ENCODE data around the gene FUCA2.
A peak's percentile ranks its signal among the peaks of the same experiment; 100 is the strongest.
"Not testable (repeated sequence)": the region's sequence is repeated elsewhere in the genome, so short reads cannot be mapped to it uniquely, and the experiment has no call there.

Gene FUCA2

DNA sequence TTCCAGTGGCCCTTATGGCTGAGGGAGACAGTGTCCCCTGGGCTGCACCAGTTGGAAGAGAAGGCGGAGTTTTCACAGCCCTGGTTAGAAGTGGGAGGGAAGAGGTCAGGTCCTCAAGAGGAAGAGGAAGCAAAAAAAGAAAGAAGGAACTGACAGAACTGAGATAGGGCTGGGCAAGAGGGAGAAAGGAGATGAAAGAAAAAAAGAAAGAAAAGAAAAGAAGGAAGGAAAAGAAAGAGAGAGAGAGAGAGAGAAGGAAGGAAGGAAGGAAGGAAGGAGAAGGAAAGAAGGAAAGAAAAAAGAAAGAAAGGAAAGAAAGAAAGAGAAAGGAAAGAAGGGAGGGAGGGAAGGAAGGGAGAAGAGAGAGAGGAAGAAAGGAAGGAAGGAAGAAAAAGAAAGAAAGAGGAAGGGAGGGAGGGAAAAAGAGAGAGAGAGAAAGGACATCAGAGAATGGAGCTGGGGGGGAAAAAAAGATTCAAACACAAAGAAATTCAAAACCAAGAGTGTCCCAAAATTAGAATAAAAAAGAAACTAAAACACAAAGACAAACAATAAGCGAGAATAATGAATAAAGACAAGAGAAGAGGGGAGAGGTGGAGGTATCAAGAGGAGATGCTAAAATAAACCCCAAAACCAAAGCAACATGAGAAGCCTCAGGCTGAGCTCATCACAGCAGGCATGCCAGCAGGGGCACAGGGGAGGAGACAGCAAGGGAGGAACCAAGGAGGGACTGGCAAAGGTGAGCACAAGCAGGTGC lies 5.3 kb upstream of the FUCA2 start:
- Histone ChIP-seq H3K36me3 (ENCODE audit: control insufficient read depth, insufficient read depth, low read length) (no peaks in the 10 kb centered on the region), H3K4me1 (ENCODE audit: control insufficient read depth, insufficient read depth, low read length) (no peaks in the 10 kb centered on the region), H3K27me3 (ENCODE audit: control insufficient read depth, insufficient read depth, low read length, poor library complexity, severe bottlenecking) (no peaks in the 10 kb centered on the region), H3K9me3 (ENCODE audit: control insufficient read depth, low read length) (no peaks in the 10 kb centered on the region), H3K27ac (ENCODE audit: insufficient read depth, low read depth, low read length, poor library complexity, severe bottlenecking) (no peak overlapping the region), H3K4me3 (ENCODE audit: insufficient read depth, low read depth, low read length) (no peak overlapping the region)
- WGBS, 2 experiments: 52 to 91% methylated on average over 1 to 2 of the region's 2 CpGs

- no peaks in the 10 kb centered on the region for H3K27me3 ChIP-seq (ENCODE audit: control insufficient read depth, insufficient read depth, low read length, poor library complexity, severe bottlenecking)
- H3K4me1 ChIP-seq (ENCODE audit: control insufficient read depth, insufficient read depth, low read length): no peaks in the 10 kb centered on the region
- no peaks in the 10 kb centered on the region for H3K36me3 ChIP-seq (ENCODE audit: control insufficient read depth, insufficient read depth, low read length)
- H3K4me3 ChIP-seq (ENCODE audit: insufficient read depth, low read depth, low read length): no peak overlapping the region
- WGBS, 2 experiments: 89% methylated on average over 7 of the region's 7 CpGs
- H3K27ac ChIP-seq (ENCODE audit: insufficient read depth, low read depth, low read length, poor library complexity, severe bottlenecking): no peak overlapping the region
- no peaks in the 10 kb centered on the region for H3K9me3 ChIP-seq (ENCODE audit: control insufficient read depth, low read length)
Measured at GRCh38 chr6:143515766-143516355, 4.3 kb upstream of the FUCA2 start.

DNA sequence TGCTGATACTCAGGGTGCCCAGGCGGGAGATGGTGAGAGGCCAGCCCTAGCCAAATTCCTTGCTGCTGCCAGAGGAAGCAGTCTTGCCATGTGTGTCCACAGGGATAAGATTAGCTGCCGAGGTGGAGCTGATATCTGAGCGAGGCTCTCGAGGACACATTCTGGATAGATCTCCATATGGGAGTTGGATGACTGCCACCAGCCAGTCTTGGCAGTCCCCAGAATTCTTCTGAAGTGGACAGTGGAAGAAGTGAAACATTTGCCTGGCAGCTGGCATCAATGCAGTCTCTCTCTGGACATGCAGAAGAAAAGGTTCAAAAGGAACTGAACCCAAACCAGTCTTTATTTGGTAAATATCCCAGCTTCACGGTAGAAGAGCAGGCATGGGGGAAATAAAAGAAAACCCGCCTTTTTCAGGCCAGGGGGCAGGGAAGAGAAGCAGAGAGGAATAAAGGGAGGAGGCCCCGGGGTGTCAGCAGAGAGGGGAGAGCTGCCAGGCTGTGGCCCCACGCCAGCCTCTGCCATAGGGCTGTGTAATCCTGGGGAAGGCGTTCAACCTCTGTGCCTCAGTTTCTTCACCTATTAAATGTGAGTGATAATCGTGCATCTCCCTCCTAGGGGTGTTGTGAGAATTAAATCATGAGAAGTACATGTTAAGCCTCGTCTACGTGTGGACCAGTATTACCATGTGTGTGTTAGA lies 3.7 kb upstream of the FUCA2 start:
- Histone ChIP-seq H3K4me1 (ENCODE audit: control insufficient read depth, insufficient read depth, low read length) (no peaks in the 10 kb centered on the region), H3K36me3 (ENCODE audit: control insufficient read depth, insufficient read depth, low read length) (no peaks in the 10 kb centered on the region), H3K27me3 (ENCODE audit: control insufficient read depth, insufficient read depth, low read length, poor library complexity, severe bottlenecking) (no peaks in the 10 kb centered on the region), H3K27ac (ENCODE audit: insufficient read depth, low read depth, low read length, poor library complexity, severe bottlenecking) (no peak overlapping the region), H3K9me3 (ENCODE audit: control insufficient read depth, low read length) (no peaks in the 10 kb centered on the region), H3K4me3 (ENCODE audit: insufficient read depth, low read depth, low read length) (no peak overlapping the region)
- WGBS, 2 experiments: 88 to 93% methylated on average over 12 of the region's 12 CpGs

GRCh38 chr6:143513410-143513809 lies 1.9 kb upstream of the FUCA2 start:
- WGBS, 2 experiments: 30 to 32% methylated on average over 4 of the region's 4 CpGs
- no peak overlapping the region for H3K27ac ChIP-seq (ENCODE audit: insufficient read depth, low read depth, low read length, poor library complexity, severe bottlenecking)
- H3K9me3 ChIP-seq (ENCODE audit: control insufficient read depth, low read length): no peaks in the 10 kb centered on the region
- H3K4me3 ChIP-seq (ENCODE audit: insufficient read depth, low read depth, low read length): no peak overlapping the region
- no peaks in the 10 kb centered on the region for H3K27me3 ChIP-seq (ENCODE audit: control insufficient read depth, insufficient read depth, low read length, poor library complexity, severe bottlenecking)
- no peaks in the 10 kb centered on the region for H3K4me1 ChIP-seq (ENCODE audit: control insufficient read depth, insufficient read depth, low read length)
- H3K36me3 ChIP-seq (ENCODE audit: control insufficient read depth, insufficient read depth, low read length): no peaks in the 10 kb centered on the region

DNA sequence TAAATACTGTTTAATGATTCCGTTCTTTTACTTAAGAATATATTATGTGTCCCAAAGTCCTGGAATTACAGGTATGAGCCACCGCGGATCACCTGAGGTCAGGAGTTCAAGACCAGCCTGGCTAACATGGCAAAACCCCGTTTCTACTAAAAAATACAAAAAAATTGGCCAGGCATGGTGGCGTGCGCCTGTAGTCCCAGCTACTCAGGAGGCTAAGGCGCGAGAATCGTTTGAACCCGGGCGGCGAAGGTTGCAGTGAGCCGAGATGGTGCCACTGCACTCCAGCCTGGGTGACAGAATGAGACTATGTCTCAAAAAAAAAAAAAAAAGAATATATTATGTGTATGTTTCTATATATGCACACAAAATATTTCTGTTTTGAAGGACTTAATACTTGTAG lies 1.2 kb downstream of the FUCA2 start:
- H3K4me3 ChIP-seq (ENCODE audit: insufficient read depth, low read depth, low read length): peak overlapping the region; percentile 59
- H3K27me3 ChIP-seq (ENCODE audit: control insufficient read depth, insufficient read depth, low read length, poor library complexity, severe bottlenecking); H3K27ac ChIP-seq (ENCODE audit: insufficient read depth, low read depth, low read length, poor library complexity, severe bottlenecking); H3K36me3 ChIP-seq (ENCODE audit: control insufficient read depth, insufficient read depth, low read length); H3K9me3 ChIP-seq (ENCODE audit: control insufficient read depth, low read length); H3K4me1 ChIP-seq (ENCODE audit: control insufficient read depth, insufficient read depth, low read length): not testable (repeated sequence)
- 85 to 96% methylated on average over 12 to 13 of the region's 13 CpGs for WGBS, 2 experiments

- H3K27me3 ChIP-seq (ENCODE audit: control insufficient read depth, insufficient read depth, low read length, poor library complexity, severe bottlenecking): no peaks in the 10 kb centered on the region
- no peak overlapping the region for H3K4me3 ChIP-seq (ENCODE audit: insufficient read depth, low read depth, low read length)
- no peak overlapping the region for H3K27ac ChIP-seq (ENCODE audit: insufficient read depth, low read depth, low read length, poor library complexity, severe bottlenecking)
- no peaks in the 10 kb centered on the region for H3K4me1 ChIP-seq (ENCODE audit: control insufficient read depth, insufficient read depth, low read length)
- H3K9me3 ChIP-seq (ENCODE audit: control insufficient read depth, low read length): no peaks in the 10 kb centered on the region
- 86 to 91% methylated on average over 6 of the region's 6 CpGs for WGBS, 2 experiments
- H3K36me3 ChIP-seq (ENCODE audit: control insufficient read depth, insufficient read depth, low read length): peaks cover 5% of the 10 kb centered on the region
Measured at GRCh38 chr6:143507358-143508145, 4.0 kb downstream of the FUCA2 start.

DNA sequence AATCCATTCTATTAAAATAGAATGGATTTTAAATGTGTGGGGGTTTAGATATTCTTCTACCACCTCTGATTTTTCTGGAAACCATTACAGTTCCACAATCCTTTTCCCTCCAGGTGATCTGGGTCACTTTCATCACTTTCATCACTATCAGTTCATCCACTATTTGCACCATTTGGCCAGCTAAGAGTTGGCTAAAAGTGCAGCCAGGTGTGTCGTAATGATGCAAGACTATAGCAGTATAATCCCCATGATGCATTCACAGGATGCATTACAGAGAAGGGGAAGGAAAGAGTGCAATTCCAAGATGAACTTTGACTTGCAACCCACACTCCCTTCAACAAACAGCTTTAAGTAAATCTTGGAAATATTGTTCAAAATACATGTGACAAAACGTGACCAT lies 4.9 kb downstream of the FUCA2 start:
- H3K4me3 ChIP-seq (ENCODE audit: insufficient read depth, low read depth, low read length): no peak overlapping the region
- H3K36me3 ChIP-seq (ENCODE audit: control insufficient read depth, insufficient read depth, low read length): peaks cover 5% of the 10 kb centered on the region
- H3K4me1 ChIP-seq (ENCODE audit: control insufficient read depth, insufficient read depth, low read length): no peaks in the 10 kb centered on the region
- no peak overlapping the region for H3K27ac ChIP-seq (ENCODE audit: insufficient read depth, low read depth, low read length, poor library complexity, severe bottlenecking)
- WGBS, 2 experiments: 93 to 98% methylated on average over 2 of the region's 2 CpGs
- H3K9me3 ChIP-seq (ENCODE audit: control insufficient read depth, low read length): no peaks in the 10 kb centered on the region
- no peaks in the 10 kb centered on the region for H3K27me3 ChIP-seq (ENCODE audit: control insufficient read depth, insufficient read depth, low read length, poor library complexity, severe bottlenecking)

- H3K27me3 ChIP-seq (ENCODE audit: control insufficient read depth, insufficient read depth, low read length, poor library complexity, severe bottlenecking): no peaks in the 10 kb centered on the region
- H3K27ac ChIP-seq (ENCODE audit: insufficient read depth, low read depth, low read length, poor library complexity, severe bottlenecking): no peak overlapping the region
- H3K9me3 ChIP-seq (ENCODE audit: control insufficient read depth, low read length): no peaks in the 10 kb centered on the region
- H3K4me3 ChIP-seq (ENCODE audit: insufficient read depth, low read depth, low read length): no peak overlapping the region
- WGBS, 2 experiments: 97 to 99% methylated on average over 6 of the region's 6 CpGs
- H3K36me3 ChIP-seq (ENCODE audit: control insufficient read depth, insufficient read depth, low read length): peaks cover 5% of the 10 kb centered on the region
- no peaks in the 10 kb centered on the region for H3K4me1 ChIP-seq (ENCODE audit: control insufficient read depth, insufficient read depth, low read length)
Measured at GRCh38 chr6:143506199-143506598, 5.3 kb downstream of the FUCA2 start.

DNA sequence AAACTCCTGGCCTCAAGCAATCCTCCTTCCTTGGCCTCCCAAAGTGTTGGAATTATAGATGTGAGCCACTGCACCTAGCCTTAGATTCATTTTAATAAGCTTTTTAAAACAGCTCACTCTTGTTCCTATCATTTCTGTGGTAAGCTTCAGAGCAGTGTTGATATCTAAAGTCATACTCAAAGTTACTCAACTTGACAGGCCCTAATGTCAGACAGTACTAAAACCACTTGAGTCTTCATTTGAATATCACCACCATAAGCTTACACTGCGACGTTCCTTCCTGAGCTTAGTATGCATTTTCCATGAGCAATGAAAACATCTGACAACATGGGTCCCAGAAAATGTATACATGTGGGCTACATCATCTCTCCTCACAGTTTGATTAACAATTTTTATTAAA lies 6.0 kb downstream of the FUCA2 start:
- H3K36me3 ChIP-seq (ENCODE audit: control insufficient read depth, insufficient read depth, low read length): peaks cover 5% of the 10 kb centered on the region
- WGBS, 2 experiments: 89 to 96% methylated on average over 2 of the region's 2 CpGs

DNA sequence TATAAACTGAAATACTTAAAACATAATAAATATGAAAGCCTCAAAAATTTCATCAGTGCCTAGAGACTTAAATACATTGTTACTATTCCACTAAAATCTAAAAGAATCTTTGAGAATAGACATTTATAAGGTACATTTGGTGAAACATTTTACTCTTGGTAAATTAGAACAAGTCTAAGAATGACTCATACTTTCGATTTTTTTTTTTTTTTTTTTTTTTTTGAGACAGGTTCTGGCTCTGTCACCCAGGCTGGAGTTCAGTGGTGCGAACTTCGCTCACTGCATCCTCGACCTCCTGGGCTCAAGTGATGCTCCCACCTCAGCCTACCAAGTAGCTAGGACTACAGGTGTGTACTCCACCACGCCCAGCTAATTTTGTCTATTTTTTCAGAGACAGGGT lies 6.4 kb downstream of the FUCA2 start:
- Histone ChIP-seq H3K4me3 (ENCODE audit: insufficient read depth, low read depth, low read length) (no peak overlapping the region), H3K27me3 (ENCODE audit: control insufficient read depth, insufficient read depth, low read length, poor library complexity, severe bottlenecking) (no peaks in the 10 kb centered on the region), H3K4me1 (ENCODE audit: control insufficient read depth, insufficient read depth, low read length) (no peaks in the 10 kb centered on the region), H3K36me3 (ENCODE audit: control insufficient read depth, insufficient read depth, low read length) (peaks cover 5% of the 10 kb centered on the region), H3K9me3 (ENCODE audit: control insufficient read depth, low read length) (no peaks in the 10 kb centered on the region), H3K27ac (ENCODE audit: insufficient read depth, low read depth, low read length, poor library complexity, severe bottlenecking) (no peak overlapping the region)
- 92 to 95% methylated on average over 5 of the region's 5 CpGs for WGBS, 2 experiments

More for the DNA sequence above, 6.0 kb downstream of the FUCA2 start:
- H3K9me3 ChIP-seq (ENCODE audit: control insufficient read depth, low read length): no peaks in the 10 kb centered on the region
- no peaks in the 10 kb centered on the region for H3K27me3 ChIP-seq (ENCODE audit: control insufficient read depth, insufficient read depth, low read length, poor library complexity, severe bottlenecking)
- no peak overlapping the region for H3K27ac ChIP-seq (ENCODE audit: insufficient read depth, low read depth, low read length, poor library complexity, severe bottlenecking)
- H3K4me1 ChIP-seq (ENCODE audit: control insufficient read depth, insufficient read depth, low read length): no peaks in the 10 kb centered on the region
- no peak overlapping the region for H3K4me3 ChIP-seq (ENCODE audit: insufficient read depth, low read depth, low read length)

All from ectodermal cell (in vitro differentiated cells).